Neural progenitor cell (in vitro differentiated cells): ENCODE measurements around the gene E2F8. TPM values are rescaled to one million over a fixed set of nuclear protein-coding genes. Genes with fewer than 3 reads are reported as not detected.

Experiments
- DNase-seq: peaks from one replicate; pipeline ENCODE4 v3.0.0-alpha.2; 2016; ENCODE audit warnings: low spot score
- H2AFZ ChIP-seq: fragments of 200-600 bp; sonication (generic); replicated peaks from 2 replicates; pipeline ENCODE4 v1.6.1; 2016; ENCODE audit warnings: antibody characterized with exemption
- H3F3A ChIP-seq: fragments of 200-600 bp; sonication (generic); 2 replicates; pipeline ENCODE4 v1.6.1; 2016; ENCODE audit warnings: antibody characterized with exemption, low read depth
- H3K27ac ChIP-seq: fragments of 200-600 bp; sonication (generic); 2 replicates; pipeline ENCODE4 v1.5.1; 2016; ENCODE audit warnings: mild to moderate bottlenecking
- H3K27me3 ChIP-seq: fragments of 200-600 bp; sonication (generic); 2 replicates; pipeline ENCODE4 v1.6.1; 2016; ENCODE audit warnings: mild to moderate bottlenecking, moderate library complexity
- H3K36me3 ChIP-seq: fragments of 200-600 bp; sonication (generic); 2 replicates; pipeline ENCODE4 v1.5.1; 2016
- H3K4me1 ChIP-seq: fragments of 200-600 bp; sonication (generic); 2 replicates; pipeline ENCODE4 v1.6.1; 2016; ENCODE audit warnings: mixed run types
- H3K4me2 ChIP-seq: fragments of 200-600 bp; sonication (generic); 2 replicates; pipeline ENCODE4 v1.6.1; 2016
- H3K4me3 ChIP-seq: fragments of 200-600 bp; sonication (generic); 2 replicates; pipeline ENCODE4 v1.5.1; 2016
- H3K79me2 ChIP-seq: fragments of 200-600 bp; sonication (generic); 2 replicates; pipeline ENCODE4 v1.6.1; 2016; ENCODE audit warnings: low read depth
- H3K9ac ChIP-seq: fragments of 200-600 bp; sonication (generic); 2 replicates; pipeline ENCODE4 v1.6.1; 2016
- H3K9me3 ChIP-seq: fragments of 200-600 bp; sonication (generic); 2 replicates; pipeline ENCODE4 v1.5.1; 2016; ENCODE audit warnings: low read depth
- H4K20me1 ChIP-seq: fragments of 200-600 bp; sonication (generic); 2 replicates; pipeline ENCODE4 v1.6.1; 2016; ENCODE audit warnings: low read depth
- H3K27ac Mint-ChIP-seq: 3 replicates; pipeline ENCODE4 v1.8.0; 2021; ENCODE audit warnings: mixed read lengths
- H3K27me3 Mint-ChIP-seq: 2 replicates; pipeline ENCODE4 v1.8.0; 2022; ENCODE audit warnings: low read depth, mild to moderate bottlenecking, inconsistent platforms, moderate library complexity, mixed read lengths; ENCODE audit not compliant: insufficient read depth
- H3K36me3 Mint-ChIP-seq: 3 replicates; pipeline ENCODE4 v1.8.0; 2021; ENCODE audit warnings: mixed read lengths
- H3K4me1 Mint-ChIP-seq: 3 replicates; pipeline ENCODE4 v1.8.0; 2021; ENCODE audit warnings: mixed read lengths
- H3K4me3 Mint-ChIP-seq: 3 replicates; pipeline ENCODE4 v1.8.0; 2021; ENCODE audit warnings: mild to moderate bottlenecking, moderate library complexity, mixed read lengths
- H3K9me3 Mint-ChIP-seq: 3 replicates; pipeline ENCODE4 v1.8.0; 2020; ENCODE audit warnings: mixed read lengths
- CTCF ChIP-seq: fragments of 200-600 bp; sonication (generic); IDR thresholded peaks from 2 replicates; pipeline ENCODE4 v1.5.1; 2017; ENCODE audit warnings: antibody characterized with exemption, mild to moderate bottlenecking
- EZH2 ChIP-seq: fragments of 200-600 bp; sonication (generic); IDR thresholded peaks from 2 replicates; pipeline ENCODE4 v1.6.1; 2017; ENCODE audit warnings: antibody characterized with exemption, mild to moderate bottlenecking, moderate library complexity
- EZH2phosphoT487 ChIP-seq: fragments of 200-600 bp; sonication (generic); IDR thresholded peaks from 2 replicates; pipeline ENCODE4 v1.6.1; 2017; ENCODE audit warnings: antibody characterized with exemption
- total RNA-seq: library from RNA; depleted of rRNA; stranded (reverse); fragments of >200 nt; gene quantifications from 2 replicates; pipeline ENCODE4 v1.2.3, GENCODE V29; 2015; ENCODE audit warnings: low replicate concordance

E2F8 gene
- total RNA-seq, 1 donor from 2014 or later = 5.7 TPM

GRCh38 chr11:19251577-19251976 lies 10.8 kb upstream of the E2F8 start:
- Histone ChIP-seq H3K9me3 (peaks cover 6% of the 10 kb centered on the region), H3K36me3 (no peaks in the 10 kb centered on the region), H3K27ac (no peak overlapping the region), H3F3A (peaks cover 3% of the 10 kb centered on the region), H3K4me1 (peaks cover 12% of the 10 kb centered on the region), H3K79me2 (no peaks in the 10 kb centered on the region), H2AFZ (no peak overlapping the region), H3K4me3 (no peak overlapping the region), H3K27me3 (no peaks in the 10 kb centered on the region), H3K9ac (no peak overlapping the region), H3K4me2 (no peak overlapping the region), H4K20me1 (no peaks in the 10 kb centered on the region)
- H3K27me3 Mint-ChIP-seq = peaks cover 32% of the 10 kb centered on the region
- H3K4me3 Mint-ChIP-seq = no peak overlapping the region
- H3K9me3 Mint-ChIP-seq = peaks cover 39% of the 10 kb centered on the region
- TF ChIP-seq EZH2 (no peak), EZH2phosphoT487 (no peak), CTCF (no peak)
- no peak overlapping the region for H3K27ac Mint-ChIP-seq
- peaks cover 23% of the 10 kb centered on the region for H3K4me1 Mint-ChIP-seq
- DNase-seq = no peak
- no peaks in the 10 kb centered on the region for H3K36me3 Mint-ChIP-seq

GRCh38 chr11:19246816-19247215 lies 6.1 kb upstream of the E2F8 start:
- peaks cover 6% of the 10 kb centered on the region for H3K4me1 ChIP-seq
- H3K27me3 ChIP-seq = peaks cover 32% of the 10 kb centered on the region
- TF ChIP-seq EZH2phosphoT487 (no peak), EZH2 (no peak), CTCF (no peak)
- peaks cover 6% of the 10 kb centered on the region for H3F3A ChIP-seq
- no peak overlapping the region for H2AFZ ChIP-seq
- no peak for DNase-seq
- H3K27ac ChIP-seq = no peak overlapping the region
- no peak overlapping the region for H3K9ac ChIP-seq
- H3K9me3 ChIP-seq = peaks cover 6% of the 10 kb centered on the region
- H3K4me2 ChIP-seq = no peak overlapping the region
- H3K36me3 ChIP-seq = no peaks in the 10 kb centered on the region
- H3K36me3 Mint-ChIP-seq = no peaks in the 10 kb centered on the region
- no peak overlapping the region for H3K4me3 Mint-ChIP-seq
- peaks cover 18% of the 10 kb centered on the region for H3K4me1 Mint-ChIP-seq
- no peaks in the 10 kb centered on the region for H4K20me1 ChIP-seq
- H3K9me3 Mint-ChIP-seq = peaks cover 25% of the 10 kb centered on the region
- H3K27me3 Mint-ChIP-seq = peaks cover 43% of the 10 kb centered on the region
- no peak overlapping the region for H3K4me3 ChIP-seq
- H3K27ac Mint-ChIP-seq = no peak overlapping the region
- no peaks in the 10 kb centered on the region for H3K79me2 ChIP-seq

GRCh38 chr11:19245351-19245750 lies 4.6 kb upstream of the E2F8 start:
- Histone ChIP-seq H3K79me2 (no peaks in the 10 kb centered on the region), H3K27me3 (peaks cover 38% of the 10 kb centered on the region), H3K9me3 (peaks cover 6% of the 10 kb centered on the region), H4K20me1 (no peaks in the 10 kb centered on the region), H3F3A (peaks cover 10% of the 10 kb centered on the region), H3K4me3 (no peak overlapping the region), H3K4me2 (no peak overlapping the region), H3K27ac (no peak overlapping the region), H3K4me1 (peaks cover 6% of the 10 kb centered on the region), H2AFZ (no peak overlapping the region), H3K36me3 (no peaks in the 10 kb centered on the region), H3K9ac (no peak overlapping the region)
- no peak for DNase-seq
- Mint-ChIP-seq H3K4me1 (peaks cover 18% of the 10 kb centered on the region), H3K9me3 (peaks cover 22% of the 10 kb centered on the region), H3K36me3 (no peaks in the 10 kb centered on the region), H3K27ac (no peak overlapping the region), H3K4me3 (no peak overlapping the region), H3K27me3 (peaks cover 41% of the 10 kb centered on the region)
- TF ChIP-seq CTCF = no peak
- no peak for TF ChIP-seq EZH2phosphoT487
- no peak for TF ChIP-seq EZH2
